GM19467 (cell line): Measurements from ENCODE around the gene ACAA1.
"Not testable (repeated sequence)": the region's sequence is repeated elsewhere in the genome, so short reads cannot be mapped to it uniquely, and the experiment has no call there.

Source experiments
- ATAC-seq: cut with Tn5 transposase; IDR thresholded peaks from one replicate; pipeline ENCODE4 v1.9.1; 2021; ENCODE audit warnings: mild to moderate bottlenecking, moderate library complexity; ENCODE audit not compliant: unreplicated experiment

The ACAA1 gene

DNA sequence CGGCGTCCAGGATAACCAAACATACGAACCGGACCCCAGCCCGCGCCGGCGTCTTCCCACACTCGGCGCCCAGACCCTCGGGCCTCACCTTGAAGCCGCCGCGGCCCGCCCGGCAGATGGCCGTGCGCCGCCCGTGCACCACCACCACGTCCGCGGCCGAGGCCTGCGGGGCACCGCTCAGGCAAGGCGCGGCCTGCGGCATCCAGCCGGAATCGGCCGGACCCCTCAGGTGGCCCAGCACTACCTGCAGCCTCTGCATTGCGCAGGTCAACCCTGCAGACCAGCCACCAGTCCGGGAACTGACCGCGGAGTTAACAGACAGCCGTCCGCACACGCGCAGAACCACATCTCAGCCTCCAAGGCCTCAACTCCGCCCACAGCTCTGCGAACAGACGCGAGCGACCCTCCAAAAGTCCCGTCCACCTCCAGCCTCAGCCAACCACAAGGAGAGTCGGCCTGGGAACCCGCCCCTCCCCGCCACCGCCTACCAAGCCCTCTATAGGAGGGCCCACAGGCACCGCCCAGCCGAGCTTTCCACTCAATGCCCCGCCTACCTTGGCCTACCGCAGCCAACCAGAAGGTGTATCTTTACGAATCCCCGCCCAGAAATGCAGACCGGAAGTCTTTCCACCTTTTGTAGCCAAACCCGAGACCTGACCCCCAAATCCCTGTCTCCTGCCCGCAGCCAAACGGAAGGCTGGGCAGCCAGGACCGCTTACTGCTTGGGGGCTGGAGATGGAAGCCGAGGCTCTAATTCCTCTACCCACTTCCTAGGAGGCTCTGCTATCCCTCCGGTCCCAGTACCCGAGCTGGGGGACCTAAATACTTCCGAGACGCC, at the start of gene ACAA1:
Gene ACAA1 (minus strand): TSS at position 351 of the 838 bp plus-strand sequence. CDS start 92 bp downstream, at position 259.
- peak; percentile 87 for ATAC-seq

DNA sequence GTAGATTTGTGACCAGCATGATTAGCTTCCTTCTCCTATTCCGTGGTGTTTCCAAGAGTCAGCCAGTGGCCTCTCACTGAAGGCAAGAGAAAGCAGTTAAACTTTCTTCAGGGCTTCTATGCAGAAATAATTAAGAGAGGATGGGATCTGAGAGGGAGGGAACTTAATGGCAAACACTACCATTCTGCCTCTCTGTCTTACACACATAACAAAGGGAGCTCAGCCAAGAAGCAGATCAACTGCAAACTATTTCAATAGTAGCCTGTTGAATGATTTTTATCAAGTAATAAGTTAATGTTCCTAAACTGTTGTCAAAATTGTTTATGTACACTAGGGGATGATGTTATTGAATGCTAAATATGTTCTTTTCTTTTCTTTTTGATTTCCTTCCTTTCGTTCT, 40.3 kb upstream of the ACAA1 start:
- ATAC-seq = no peak

DNA sequence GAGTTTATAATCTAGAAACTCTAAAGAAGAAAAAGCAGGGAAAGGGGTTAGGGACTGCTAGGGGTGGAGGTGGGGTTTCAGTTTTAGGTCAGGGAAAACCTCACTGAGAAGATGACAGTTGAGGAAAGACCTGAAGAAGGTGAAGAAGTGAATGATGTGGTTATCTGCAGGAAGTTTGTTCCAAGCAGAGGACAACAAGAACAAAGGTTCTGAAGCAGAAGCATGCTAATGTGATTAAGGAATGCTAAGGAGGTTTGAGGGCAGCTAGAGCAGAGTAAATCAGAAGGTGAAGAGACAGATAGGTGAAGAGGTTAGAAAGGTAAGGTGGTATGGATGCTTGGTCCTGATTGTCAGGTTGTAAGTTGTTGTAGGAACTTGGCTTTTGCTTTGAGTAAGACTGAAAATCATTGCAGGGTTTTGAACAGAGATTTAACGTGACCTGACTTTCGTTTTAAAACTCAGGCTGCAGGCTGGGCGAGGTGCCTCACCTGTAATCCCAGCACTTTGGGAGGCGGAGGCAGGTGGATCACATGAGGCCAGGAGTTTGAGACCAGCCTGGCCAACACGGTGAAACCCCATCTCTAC, 37.0 kb upstream of the ACAA1 start:
- ATAC-seq = no peak

GRCh38 chr3:38171622-38172021, 34.7 kb upstream of the ACAA1 start:
- ATAC-seq = no peak

- no peak for ATAC-seq
Observed at GRCh38 chr3:38170722-38171121, 33.8 kb upstream of the ACAA1 start.

DNA sequence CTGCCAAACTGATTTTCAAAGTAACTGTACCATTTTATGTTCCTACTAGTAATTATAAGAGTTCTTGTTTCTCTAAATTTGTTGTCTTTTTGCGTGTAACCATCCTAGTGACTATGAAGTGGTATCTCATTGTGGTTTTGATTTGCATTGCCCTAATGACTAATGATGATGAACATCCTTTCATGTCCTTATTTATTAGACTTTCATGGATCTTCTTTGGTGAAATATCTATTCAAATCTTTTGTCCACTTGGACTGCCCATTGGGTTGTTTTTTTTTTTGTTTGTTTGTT, 32.0 kb upstream of the ACAA1 start:
- no peak for ATAC-seq

- ATAC-seq = no peak
Observed at GRCh38 chr3:38168151-38169026, 31.5 kb upstream of the ACAA1 start.

GRCh38 chr3:38167591-38167990, 30.7 kb upstream of the ACAA1 start:
- no peak for ATAC-seq

DNA sequence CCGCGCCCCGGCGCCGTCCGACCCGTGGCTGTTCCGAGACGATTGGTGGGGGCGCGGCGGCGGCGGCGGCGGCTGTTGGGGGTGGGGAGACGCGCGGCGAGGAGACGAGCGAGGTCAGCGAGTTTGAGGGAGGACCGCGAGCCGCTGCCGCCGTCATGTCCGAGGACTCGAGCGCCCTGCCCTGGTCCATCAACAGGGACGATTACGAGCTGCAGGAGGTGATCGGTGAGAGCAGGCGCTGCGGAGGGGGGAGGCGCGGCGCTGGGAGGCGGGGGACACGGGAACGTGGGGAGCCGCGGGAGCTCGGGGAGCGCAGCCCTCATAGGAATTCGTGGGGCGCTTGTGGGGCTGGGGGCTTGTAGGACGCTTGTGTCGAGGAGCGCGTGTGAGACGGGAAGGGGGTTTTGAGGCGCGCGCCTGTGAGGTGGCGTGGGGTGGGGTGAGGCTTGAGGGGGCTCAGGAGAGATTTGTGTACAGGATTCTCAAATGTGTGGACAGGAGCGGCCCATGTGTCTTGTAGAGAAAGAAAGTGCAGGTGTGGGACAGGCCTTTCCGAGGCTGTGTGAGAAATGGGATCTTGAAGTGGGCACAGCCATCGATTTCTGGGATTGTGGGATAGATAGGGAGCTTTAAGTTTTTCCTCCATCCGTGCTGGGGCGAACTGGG, 28.9 kb upstream of the ACAA1 start:
- no peak for ATAC-seq

- peak; percentile 92 for ATAC-seq
Observed at GRCh38 chr3:38164952-38165721, 28.2 kb upstream of the ACAA1 start, which contains the start of gene OXSR1. Gene OXSR1, plus strand, starts transcription at chr3:38165537. Its CDS starts 340 bp downstream, at chr3:38165877.

DNA sequence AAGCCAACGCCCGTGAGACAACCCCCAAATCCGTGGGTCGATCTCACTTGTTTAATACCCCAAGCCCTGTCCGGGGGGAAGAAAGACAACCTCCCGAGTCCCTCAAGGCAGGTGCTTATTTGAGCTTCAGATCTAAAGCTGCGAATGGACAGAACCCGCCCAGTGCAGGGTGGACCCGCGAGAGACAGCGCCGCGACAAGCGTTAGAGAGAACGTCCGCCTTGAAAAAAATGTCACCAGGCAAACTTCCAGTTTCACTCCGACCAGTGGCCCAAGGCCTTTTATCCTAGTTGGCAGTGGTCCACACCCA, 27.7 kb upstream of the ACAA1 start:
- ATAC-seq = no peak

GRCh38 chr3:38163841-38164642, 27.1 kb upstream of the ACAA1 start:
- no peak for ATAC-seq

DNA sequence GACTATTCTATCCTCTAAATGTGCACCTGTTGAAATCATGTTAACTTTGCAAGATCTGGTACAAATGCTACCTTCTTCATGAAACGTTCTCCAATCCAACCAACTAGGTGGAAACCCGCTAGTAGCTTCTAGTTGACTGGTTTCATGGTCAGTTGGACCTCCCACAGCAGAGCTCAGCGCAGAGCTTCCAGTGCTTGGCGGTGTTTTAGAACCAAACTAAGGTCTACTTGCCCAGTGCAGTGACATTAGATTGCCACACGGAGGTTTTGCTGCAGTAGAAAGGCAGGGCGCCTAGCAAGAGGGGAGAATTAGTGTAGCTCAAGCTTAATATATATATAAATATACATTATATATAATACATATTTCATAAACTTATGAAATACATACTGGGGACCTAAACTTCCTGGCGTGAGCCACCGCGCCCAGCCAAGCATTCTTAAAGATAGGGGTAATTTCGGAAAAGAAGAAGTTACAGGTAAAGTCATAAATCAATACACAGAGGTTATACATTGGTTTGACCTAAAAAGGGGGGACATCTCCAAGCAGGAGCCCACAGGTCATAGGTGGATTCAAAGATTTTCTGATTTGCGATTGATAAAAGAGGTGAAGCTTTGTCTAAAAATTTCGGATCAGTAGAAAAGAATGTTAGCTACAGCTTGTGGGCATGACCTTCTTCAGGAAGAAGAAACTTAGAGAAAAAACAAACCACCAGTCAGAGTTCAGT, 26.4 kb upstream of the ACAA1 start:
- ATAC-seq = no peak

DNA sequence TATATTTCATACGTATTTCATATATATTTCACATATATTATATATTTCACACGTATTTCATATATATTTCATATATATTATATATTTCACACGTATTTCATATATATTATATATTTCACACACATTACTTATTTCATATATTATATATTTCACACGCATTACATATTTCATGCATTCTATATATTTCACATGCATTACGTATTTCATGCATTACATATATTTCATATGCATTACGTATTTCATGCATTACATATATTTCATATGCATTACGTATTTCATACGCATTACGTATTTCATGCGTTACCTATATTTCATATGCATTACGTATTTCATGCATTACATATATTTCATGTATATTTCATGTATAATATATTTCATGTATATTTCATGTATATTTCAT, 23.8 kb upstream of the ACAA1 start:
- not testable (repeated sequence) for ATAC-seq

DNA sequence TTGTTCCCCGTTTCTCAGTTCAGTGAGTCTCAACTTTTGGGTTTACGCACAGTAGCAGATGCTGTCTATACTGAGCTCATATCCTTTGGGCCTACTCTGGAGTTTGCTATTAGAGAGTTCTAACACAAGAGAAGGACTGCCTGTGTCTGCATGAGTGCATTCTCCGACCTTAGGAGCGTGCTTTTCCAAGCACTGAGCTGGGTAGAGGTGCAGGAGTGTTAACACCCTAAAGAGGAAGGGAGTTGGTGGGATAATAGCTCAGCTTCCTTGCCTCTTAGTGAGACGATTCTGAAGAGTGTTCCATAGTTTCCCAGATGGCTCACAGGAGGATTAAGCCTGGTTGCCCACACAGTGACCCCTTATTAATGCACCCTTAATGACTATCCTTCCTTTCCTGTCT, 21.5 kb upstream of the ACAA1 start:
- ATAC-seq = no peak

GRCh38 chr3:38157595-38157994, 20.7 kb upstream of the ACAA1 start:
- ATAC-seq = no peak

- ATAC-seq = no peak
Observed at GRCh38 chr3:38157117-38157516, 20.2 kb upstream of the ACAA1 start.

- no peak for ATAC-seq
Observed at GRCh38 chr3:38155825-38156224, 18.9 kb upstream of the ACAA1 start.

DNA sequence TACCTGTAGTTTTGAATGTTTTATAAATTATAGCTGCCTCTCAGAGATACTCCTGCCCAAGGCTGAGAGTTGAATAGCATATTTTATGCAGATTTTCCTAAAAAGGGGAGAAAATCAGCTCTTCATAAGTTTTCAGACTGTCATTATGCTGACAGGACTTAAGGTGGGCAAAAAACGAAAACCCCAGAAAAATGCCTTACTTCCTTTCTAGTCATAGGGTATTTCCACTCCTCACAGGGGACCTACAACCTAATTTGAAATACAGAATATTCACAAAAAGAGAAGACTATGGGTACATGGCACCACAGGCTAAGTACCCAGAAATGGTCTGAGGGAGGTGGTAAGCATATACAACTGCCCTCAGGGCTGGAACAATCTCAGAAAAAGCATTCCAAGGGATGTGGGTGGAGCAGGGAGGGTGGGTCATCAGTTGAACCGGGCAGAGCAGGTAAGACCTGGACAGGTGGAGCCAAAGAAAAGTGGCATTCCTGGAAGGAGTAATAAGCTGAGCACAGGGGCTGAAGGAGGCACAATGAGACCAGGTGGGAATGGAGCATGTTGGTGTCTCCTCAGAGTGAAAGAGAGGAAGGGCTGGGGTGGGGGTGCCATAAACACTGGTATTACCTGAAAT, 17.8 kb upstream of the ACAA1 start:
- ATAC-seq = no peak
